Neural crest cell (in vitro differentiated cells): ENCODE measurements around the gene OR2B2. TPM values are rescaled to one million over a fixed set of nuclear protein-coding genes. Genes with fewer than 3 reads are reported as not detected.
"Not testable (repeated sequence)": the region's sequence is repeated elsewhere in the genome, so short reads cannot be mapped to it uniquely, and the experiment has no call there.

ENCODE experiments used
- DNase-seq: peaks from one replicate; pipeline ENCODE4 v3.0.0; 2021; ENCODE audit warnings: low read depth, mixed read lengths, low spot score
- H3K27ac Mint-ChIP-seq: one replicate; pipeline ENCODE4 v1.8.0; 2021; ENCODE audit warnings: mild to moderate bottlenecking, mixed read lengths; ENCODE audit not compliant: unreplicated experiment
- H3K27me3 Mint-ChIP-seq: 2 replicates; pipeline ENCODE4 v1.8.0; 2021; ENCODE audit warnings: low read depth, mild to moderate bottlenecking, mixed read lengths
- H3K36me3 Mint-ChIP-seq: 2 replicates; pipeline ENCODE4 v1.8.0; 2021; ENCODE audit warnings: low read depth, mild to moderate bottlenecking, mixed read lengths
- H3K4me1 Mint-ChIP-seq: 2 replicates; pipeline ENCODE4 v1.8.0; 2021; ENCODE audit warnings: mixed read lengths
- H3K4me3 Mint-ChIP-seq: one replicate; pipeline ENCODE4 v1.8.0; 2021; ENCODE audit warnings: mild to moderate bottlenecking, mixed read lengths
- H3K9me3 Mint-ChIP-seq: 2 replicates; pipeline ENCODE4 v1.8.0; 2021; ENCODE audit warnings: mixed read lengths
- long read RNA-seq: library from polyadenylated mRNA; unstranded; transcript quantifications from one replicate; pipeline ENCODE4 v2.0.0, GENCODE V29; 2020
- total RNA-seq: library from RNA; stranded (reverse); gene quantifications from 2 replicates; pipeline ENCODE4 v1.2.1, GENCODE V29; 2021
- TF ChIP-seq, protein P1 (sequence below): fragments of 200-600 bp; sonication (generic); conservative IDR thresholded peaks from 2 replicates; pipeline ENCODE4 v1.5.0; 2021; ENCODE audit warnings: antibody characterized with exemption, mild to moderate bottlenecking

Gene OR2B2
- not detected in 2 replicates for total RNA-seq
- long read RNA-seq = 0 reads

DNA sequence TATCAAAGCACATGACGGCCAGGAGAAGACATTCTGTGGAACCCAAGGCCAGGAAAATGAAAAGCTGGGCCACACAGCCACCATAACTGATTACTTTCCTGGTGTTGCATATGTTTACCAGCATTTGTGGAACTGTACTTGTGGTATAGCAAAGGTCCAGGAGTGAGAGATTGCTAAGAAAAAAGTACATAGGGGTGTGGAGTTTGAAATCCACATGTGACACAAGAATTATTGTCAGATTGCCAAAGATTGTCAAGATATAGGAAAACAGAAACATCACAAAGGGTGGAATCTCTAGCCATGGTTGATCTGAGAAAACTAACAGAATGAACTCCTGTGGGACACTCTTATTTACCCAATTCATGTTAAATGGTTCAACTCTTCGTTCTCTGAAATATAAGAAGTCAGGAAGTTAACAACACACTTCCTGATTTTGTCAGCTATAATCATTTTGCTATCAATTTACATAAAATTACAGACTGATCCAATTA lies at the start of gene OR2B2:
Gene OR2B2, minus strand, starts transcription at position 441 of the 491 bp plus-strand sequence. Its CDS starts 77 bp downstream, at position 364.
- Mint-ChIP-seq H3K4me1 (no peaks in the 10 kb centered on the region), H3K4me3 (no peak within 1 kb of the TSS), H3K27me3 (peaks cover 21% of the 10 kb centered on the region), H3K9me3 (no peaks in the 10 kb centered on the region), H3K36me3 (no peaks in the 10 kb centered on the region), H3K27ac (no peak within 1 kb of the TSS)
- DNase-seq = no peak
- TF ChIP-seq, protein P1, sequence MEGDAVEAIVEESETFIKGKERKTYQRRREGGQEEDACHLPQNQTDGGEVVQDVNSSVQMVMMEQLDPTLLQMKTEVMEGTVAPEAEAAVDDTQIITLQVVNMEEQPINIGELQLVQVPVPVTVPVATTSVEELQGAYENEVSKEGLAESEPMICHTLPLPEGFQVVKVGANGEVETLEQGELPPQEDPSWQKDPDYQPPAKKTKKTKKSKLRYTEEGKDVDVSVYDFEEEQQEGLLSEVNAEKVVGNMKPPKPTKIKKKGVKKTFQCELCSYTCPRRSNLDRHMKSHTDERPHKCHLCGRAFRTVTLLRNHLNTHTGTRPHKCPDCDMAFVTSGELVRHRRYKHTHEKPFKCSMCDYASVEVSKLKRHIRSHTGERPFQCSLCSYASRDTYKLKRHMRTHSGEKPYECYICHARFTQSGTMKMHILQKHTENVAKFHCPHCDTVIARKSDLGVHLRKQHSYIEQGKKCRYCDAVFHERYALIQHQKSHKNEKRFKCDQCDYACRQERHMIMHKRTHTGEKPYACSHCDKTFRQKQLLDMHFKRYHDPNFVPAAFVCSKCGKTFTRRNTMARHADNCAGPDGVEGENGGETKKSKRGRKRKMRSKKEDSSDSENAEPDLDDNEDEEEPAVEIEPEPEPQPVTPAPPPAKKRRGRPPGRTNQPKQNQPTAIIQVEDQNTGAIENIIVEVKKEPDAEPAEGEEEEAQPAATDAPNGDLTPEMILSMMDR = no peak

DNA sequence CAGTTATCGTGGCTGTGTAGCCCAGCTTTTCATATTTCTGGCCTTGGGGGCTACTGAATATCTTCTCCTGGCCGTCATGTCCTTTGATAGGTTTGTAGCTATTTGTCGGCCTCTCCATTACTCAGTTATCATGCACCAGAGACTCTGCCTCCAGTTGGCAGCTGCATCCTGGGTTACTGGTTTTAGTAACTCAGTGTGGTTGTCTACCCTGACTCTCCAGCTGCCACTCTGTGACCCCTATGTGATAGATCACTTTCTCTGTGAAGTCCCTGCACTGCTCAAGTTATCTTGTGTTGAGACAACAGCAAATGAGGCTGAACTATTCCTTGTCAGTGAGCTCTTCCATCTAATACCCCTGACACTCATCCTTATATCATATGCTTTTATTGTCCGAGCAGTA lies 45.3 kb upstream of the OR2B2 start:
- H3K36me3 Mint-ChIP-seq = no peaks in the 10 kb centered on the region
- H3K4me1 Mint-ChIP-seq = no peaks in the 10 kb centered on the region
- no peak overlapping the region for H3K4me3 Mint-ChIP-seq
- peaks cover 53% of the 10 kb centered on the region for H3K27me3 Mint-ChIP-seq
- no peaks in the 10 kb centered on the region for H3K9me3 Mint-ChIP-seq
- no peak for DNase-seq
- TF ChIP-seq, protein P1 = no peak
- no peak overlapping the region for H3K27ac Mint-ChIP-seq

DNA sequence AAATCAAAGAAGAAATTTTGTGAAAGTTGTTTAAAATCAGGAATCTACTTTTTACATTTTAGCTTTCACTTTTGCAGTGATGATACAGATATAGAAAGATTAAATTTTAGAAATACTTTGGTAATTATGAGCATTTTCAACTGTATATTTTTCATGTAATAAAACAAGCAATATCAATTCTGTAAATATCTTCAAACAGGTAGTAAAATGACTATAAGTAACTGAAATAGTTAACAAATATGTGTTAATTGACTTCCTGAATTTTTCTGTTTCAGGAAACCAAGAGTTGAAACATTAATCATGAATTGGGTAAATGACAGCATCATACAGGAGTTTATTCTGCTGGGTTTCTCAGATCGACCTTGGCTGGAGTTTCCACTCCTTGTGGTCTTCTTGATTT lies 44.7 kb upstream of the OR2B2 start, which contains the start of gene OR2B6:
Gene OR2B6, plus strand, starts transcription at position 301 of the 400 bp plus-strand sequence. Its CDS starts 0 bp downstream, at position 301.
- Mint-ChIP-seq H3K27me3 (peaks cover 58% of the 10 kb centered on the region), H3K9me3 (no peaks in the 10 kb centered on the region), H3K36me3 (no peaks in the 10 kb centered on the region), H3K4me3 (no peak within 1 kb of the TSS), H3K27ac (no peak within 1 kb of the TSS), H3K4me1 (no peaks in the 10 kb centered on the region)
- DNase-seq = no peak
- TF ChIP-seq, protein P1 = no peak

DNA sequence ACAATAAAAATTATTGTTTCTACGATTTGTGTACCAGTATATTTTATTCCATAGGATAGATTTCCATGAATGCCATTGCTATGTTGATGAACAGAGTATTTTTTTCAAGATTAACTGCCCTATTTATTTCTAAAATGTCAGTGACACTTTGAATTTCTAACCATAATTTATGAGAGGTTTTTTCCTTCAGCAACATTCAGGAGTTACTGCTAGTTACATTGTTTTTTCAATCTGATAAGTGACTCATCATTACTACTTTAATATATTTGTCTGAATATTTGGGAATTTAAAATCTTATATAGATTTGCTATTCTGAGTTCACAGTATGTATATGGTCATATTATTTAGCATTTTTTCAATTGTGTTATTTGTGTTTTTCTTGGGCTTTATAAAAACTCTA lies 38.8 kb upstream of the OR2B2 start:
- Mint-ChIP-seq H3K27me3 (peaks cover 80% of the 10 kb centered on the region), H3K4me1 (no peaks in the 10 kb centered on the region), H3K27ac (no peak overlapping the region), H3K4me3 (no peak overlapping the region), H3K9me3 (peaks cover 2% of the 10 kb centered on the region), H3K36me3 (no peaks in the 10 kb centered on the region)
- no peak for DNase-seq
- TF ChIP-seq, protein P1 = no peak

DNA sequence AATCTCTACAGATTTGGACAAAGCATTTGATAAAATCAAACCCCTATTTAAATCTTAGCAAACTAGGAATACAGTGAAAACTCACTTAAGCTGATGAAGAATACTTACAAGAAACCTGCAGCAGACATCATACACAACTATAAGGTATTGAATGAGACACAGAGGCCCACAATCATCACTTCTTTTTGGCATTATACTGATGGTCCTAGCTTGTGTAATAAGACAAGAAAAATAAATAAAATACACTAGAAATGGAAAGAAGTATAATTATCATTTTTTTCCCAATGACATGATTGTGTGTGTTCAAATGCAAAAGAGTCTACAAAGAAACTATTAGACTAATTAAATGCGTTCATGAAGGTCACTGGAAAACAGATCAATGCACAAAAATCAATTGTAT lies 36.0 kb upstream of the OR2B2 start:
- TF ChIP-seq, protein P1 = no peak
- H3K4me1 Mint-ChIP-seq = no peaks in the 10 kb centered on the region
- no peak overlapping the region for H3K27ac Mint-ChIP-seq
- H3K4me3 Mint-ChIP-seq = no peak overlapping the region
- peaks cover 2% of the 10 kb centered on the region for H3K9me3 Mint-ChIP-seq
- no peak for DNase-seq
- no peaks in the 10 kb centered on the region for H3K36me3 Mint-ChIP-seq
- peaks cover 73% of the 10 kb centered on the region for H3K27me3 Mint-ChIP-seq

DNA sequence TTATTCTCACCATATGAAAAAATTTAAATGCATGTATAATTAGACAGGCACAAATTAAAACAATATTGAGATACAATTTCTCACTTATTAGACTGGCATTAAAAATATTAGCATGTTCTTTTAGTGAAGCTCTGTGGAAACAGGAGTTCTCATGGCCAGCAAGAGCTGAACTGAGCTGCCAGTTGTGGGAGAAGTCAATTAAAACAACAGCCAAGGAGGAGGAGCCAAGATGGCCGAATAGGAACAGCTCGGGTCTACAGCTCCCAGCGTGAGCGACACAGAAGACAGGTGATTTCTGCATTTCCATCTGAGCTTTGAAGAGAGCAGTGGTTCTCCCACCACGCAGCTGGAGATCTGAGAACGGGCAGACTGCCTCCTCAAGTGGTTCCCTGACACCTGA lies 30.9 kb upstream of the OR2B2 start:
- not testable (repeated sequence) for H3K9me3 Mint-ChIP-seq, DNase-seq, H3K27ac Mint-ChIP-seq, H3K36me3 Mint-ChIP-seq, H3K4me1 Mint-ChIP-seq, H3K4me3 Mint-ChIP-seq
- peaks cover 74% of the 10 kb centered on the region for H3K27me3 Mint-ChIP-seq
